ENCODE measurements around the gene CBX3. TPM values are rescaled to one million over a fixed set of nuclear protein-coding genes. Genes with fewer than 3 reads are reported as not detected.
A peak's percentile ranks its signal among the peaks of the same experiment; 100 is the strongest.

The CBX3 gene
- total RNA-seq, 1 donor from 2014 or later: 148 TPM

DNA sequence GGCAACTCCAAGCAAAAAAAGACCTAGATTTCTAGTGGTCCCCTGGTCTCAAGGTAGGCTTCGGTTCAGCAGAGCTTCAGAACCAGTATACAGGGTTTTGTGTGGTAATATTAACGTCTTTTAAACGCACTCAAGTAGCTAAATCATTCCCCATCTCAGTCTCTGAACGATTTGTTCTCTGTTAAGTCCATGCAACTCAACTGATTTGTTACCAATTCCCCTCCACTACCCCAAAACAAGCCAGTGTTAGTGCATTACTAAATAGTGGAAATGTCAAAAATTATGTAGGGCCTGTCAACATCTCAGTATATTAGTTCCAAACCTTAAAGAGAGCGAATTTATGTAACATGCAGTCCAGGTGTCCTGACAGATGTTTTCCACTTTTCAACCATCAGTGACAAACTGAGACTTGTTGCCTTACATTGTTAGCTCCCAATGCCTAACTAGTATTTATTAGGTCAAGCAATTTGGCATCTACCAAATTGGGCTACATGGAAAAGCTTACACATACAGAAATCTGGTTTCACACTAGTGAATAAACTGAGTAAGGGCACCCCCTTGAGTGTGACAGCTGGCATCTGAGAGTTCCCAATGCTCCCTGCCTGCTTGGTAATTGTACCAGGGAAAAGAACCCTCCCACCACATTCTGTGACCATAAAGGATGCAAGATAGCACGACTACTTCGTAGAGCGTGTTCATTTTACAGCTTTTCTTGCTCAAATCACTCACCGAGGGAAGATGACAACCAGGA, 13.2 kb upstream of the CBX3 start:
- Histone ChIP-seq H2AFZ (ENCODE audit: low read depth, low read length) (no peak overlapping the region), H3K9me3 (ENCODE audit: insufficient read depth, low read depth, low read length) (no peaks in the 10 kb centered on the region), H3K36me3 (ENCODE audit: insufficient read depth, low read length) (peaks cover 62% of the 10 kb centered on the region), H3K4me1 (ENCODE audit: insufficient read depth, low read length) (no peaks in the 10 kb centered on the region), H3K27me3 (ENCODE audit: insufficient read depth, low read length) (no peaks in the 10 kb centered on the region), H3K9ac (ENCODE audit: low read length) (no peak overlapping the region), H3K79me2 (ENCODE audit: insufficient read depth, low read length) (peaks cover 35% of the 10 kb centered on the region), H3K4me2 (ENCODE audit: low read length) (no peak overlapping the region), H4K20me1 (ENCODE audit: insufficient read depth, low read length) (peaks cover 85% of the 10 kb centered on the region), H3K4me3 (ENCODE audit: insufficient read depth, low read depth, low read length) (no peak overlapping the region), H3K27ac (ENCODE audit: low read depth, low read length) (no peak overlapping the region)
- Mint-ChIP-seq H3K4me1 (ENCODE audit: low read depth, unreplicated experiment) (peaks cover 51% of the 10 kb centered on the region), H3K27me3 (ENCODE audit: low read depth, unreplicated experiment) (no peaks in the 10 kb centered on the region), H3K27ac (ENCODE audit: unreplicated experiment) (peak overlapping the region; percentile 9), H3K9me3 (ENCODE audit: unreplicated experiment) (no peaks in the 10 kb centered on the region), H3K36me3 (ENCODE audit: low read depth, unreplicated experiment) (peaks cover 24% of the 10 kb centered on the region), H3K4me3 (ENCODE audit: unreplicated experiment) (no peak overlapping the region)
- no peak for FAIRE-seq
- TF ChIP-seq, protein P1, sequence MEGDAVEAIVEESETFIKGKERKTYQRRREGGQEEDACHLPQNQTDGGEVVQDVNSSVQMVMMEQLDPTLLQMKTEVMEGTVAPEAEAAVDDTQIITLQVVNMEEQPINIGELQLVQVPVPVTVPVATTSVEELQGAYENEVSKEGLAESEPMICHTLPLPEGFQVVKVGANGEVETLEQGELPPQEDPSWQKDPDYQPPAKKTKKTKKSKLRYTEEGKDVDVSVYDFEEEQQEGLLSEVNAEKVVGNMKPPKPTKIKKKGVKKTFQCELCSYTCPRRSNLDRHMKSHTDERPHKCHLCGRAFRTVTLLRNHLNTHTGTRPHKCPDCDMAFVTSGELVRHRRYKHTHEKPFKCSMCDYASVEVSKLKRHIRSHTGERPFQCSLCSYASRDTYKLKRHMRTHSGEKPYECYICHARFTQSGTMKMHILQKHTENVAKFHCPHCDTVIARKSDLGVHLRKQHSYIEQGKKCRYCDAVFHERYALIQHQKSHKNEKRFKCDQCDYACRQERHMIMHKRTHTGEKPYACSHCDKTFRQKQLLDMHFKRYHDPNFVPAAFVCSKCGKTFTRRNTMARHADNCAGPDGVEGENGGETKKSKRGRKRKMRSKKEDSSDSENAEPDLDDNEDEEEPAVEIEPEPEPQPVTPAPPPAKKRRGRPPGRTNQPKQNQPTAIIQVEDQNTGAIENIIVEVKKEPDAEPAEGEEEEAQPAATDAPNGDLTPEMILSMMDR (IDR thresholded peaks at IDR 0.05; ENCODE audit: insufficient read depth, low read depth, low read length): no peak
- no peak for TF ChIP-seq EZH2 (IDR thresholded peaks at IDR 0.05; ENCODE audit: insufficient read depth, low read length)
- DNase-seq (ENCODE audit: low read depth): no peak

GRCh38 chr7:26188957-26189541, 12.5 kb upstream of the CBX3 start:
- Mint-ChIP-seq H3K9me3 (ENCODE audit: unreplicated experiment) (no peaks in the 10 kb centered on the region), H3K27ac (ENCODE audit: unreplicated experiment) (peak overlapping the region; percentile 34), H3K4me3 (ENCODE audit: unreplicated experiment) (peak overlapping the region; percentile 40), H3K36me3 (ENCODE audit: low read depth, unreplicated experiment) (peaks cover 26% of the 10 kb centered on the region), H3K27me3 (ENCODE audit: low read depth, unreplicated experiment) (no peaks in the 10 kb centered on the region), H3K4me1 (ENCODE audit: low read depth, unreplicated experiment) (peaks cover 54% of the 10 kb centered on the region)
- Histone ChIP-seq H3K79me2 (ENCODE audit: insufficient read depth, low read length) (peaks cover 42% of the 10 kb centered on the region), H3K4me3 (ENCODE audit: insufficient read depth, low read depth, low read length) (no peak overlapping the region), H3K27ac (ENCODE audit: low read depth, low read length) (no peak overlapping the region), H3K9me3 (ENCODE audit: insufficient read depth, low read depth, low read length) (no peaks in the 10 kb centered on the region), H3K4me2 (ENCODE audit: low read length) (no peak overlapping the region), H4K20me1 (ENCODE audit: insufficient read depth, low read length) (peaks cover 86% of the 10 kb centered on the region), H3K36me3 (ENCODE audit: insufficient read depth, low read length) (peaks cover 68% of the 10 kb centered on the region), H2AFZ (ENCODE audit: low read depth, low read length) (no peak overlapping the region), H3K27me3 (ENCODE audit: insufficient read depth, low read length) (no peaks in the 10 kb centered on the region), H3K4me1 (ENCODE audit: insufficient read depth, low read length) (no peaks in the 10 kb centered on the region), H3K9ac (ENCODE audit: low read length) (no peak overlapping the region)
- DNase-seq (ENCODE audit: low read depth) (no peak), FAIRE-seq (no peak)
- TF ChIP-seq, protein P1 (IDR thresholded peaks at IDR 0.05; ENCODE audit: insufficient read depth, low read depth, low read length): no peak
- no peak for TF ChIP-seq EZH2 (IDR thresholded peaks at IDR 0.05; ENCODE audit: insufficient read depth, low read length)

DNA sequence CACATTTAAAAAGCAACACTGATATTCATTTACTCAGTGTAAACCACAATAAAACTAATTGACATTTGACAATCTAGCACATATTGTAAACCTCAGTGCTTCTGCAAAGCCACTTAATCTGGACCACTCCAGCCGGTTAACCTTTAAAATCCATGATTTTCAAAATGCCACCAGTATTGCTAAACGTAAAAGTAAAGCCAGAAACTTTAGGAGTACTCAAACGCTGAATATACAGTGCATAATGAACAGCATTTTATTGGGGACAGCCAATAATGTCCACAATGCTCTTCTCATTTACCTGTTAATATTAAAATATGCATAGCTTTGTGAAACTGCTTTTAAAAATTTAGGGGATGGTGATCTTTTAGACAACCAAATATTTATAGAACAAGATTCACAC, 11.8 kb upstream of the CBX3 start:
- Mint-ChIP-seq H3K27me3 (ENCODE audit: low read depth, unreplicated experiment) (no peaks in the 10 kb centered on the region), H3K4me3 (ENCODE audit: unreplicated experiment) (no peak overlapping the region), H3K27ac (ENCODE audit: unreplicated experiment) (peak overlapping the region; percentile 34), H3K4me1 (ENCODE audit: low read depth, unreplicated experiment) (peaks cover 55% of the 10 kb centered on the region), H3K9me3 (ENCODE audit: unreplicated experiment) (no peaks in the 10 kb centered on the region), H3K36me3 (ENCODE audit: low read depth, unreplicated experiment) (peaks cover 26% of the 10 kb centered on the region)
- Histone ChIP-seq H3K27ac (ENCODE audit: low read depth, low read length) (no peak overlapping the region), H2AFZ (ENCODE audit: low read depth, low read length) (no peak overlapping the region), H3K27me3 (ENCODE audit: insufficient read depth, low read length) (no peaks in the 10 kb centered on the region), H3K9me3 (ENCODE audit: insufficient read depth, low read depth, low read length) (no peaks in the 10 kb centered on the region), H3K4me3 (ENCODE audit: insufficient read depth, low read depth, low read length) (no peak overlapping the region), H3K4me2 (ENCODE audit: low read length) (no peak overlapping the region), H4K20me1 (ENCODE audit: insufficient read depth, low read length) (peaks cover 89% of the 10 kb centered on the region), H3K9ac (ENCODE audit: low read length) (no peak overlapping the region), H3K79me2 (ENCODE audit: insufficient read depth, low read length) (peaks cover 48% of the 10 kb centered on the region), H3K4me1 (ENCODE audit: insufficient read depth, low read length) (no peaks in the 10 kb centered on the region), H3K36me3 (ENCODE audit: insufficient read depth, low read length) (peaks cover 65% of the 10 kb centered on the region)
- TF ChIP-seq, protein P1 (IDR thresholded peaks at IDR 0.05; ENCODE audit: insufficient read depth, low read depth, low read length): no peak
- no peak for TF ChIP-seq EZH2 (IDR thresholded peaks at IDR 0.05; ENCODE audit: insufficient read depth, low read length)
- no peak for FAIRE-seq
- no peak for DNase-seq (ENCODE audit: low read depth)
